ENCODE data around the gene TTLL8.

- TF ChIP-seq CTCF (IDR thresholded peaks at IDR 0.05) (no peak), POLR2A (IDR thresholded peaks at IDR 0.05) (no peak)
These were observed 9.3 kb downstream of the TTLL8 start for GRCh38 chr22:50048836-50049235.
